GM19351 (cell line): ENCODE results near the gene RASSF10.

Experiments
- ATAC-seq: cut with Tn5 transposase; IDR thresholded peaks from one replicate; pipeline ENCODE4 v1.9.1; 2021; ENCODE audit warnings: mild to moderate bottlenecking, moderate library complexity; ENCODE audit not compliant: unreplicated experiment

The RASSF10 gene

DNA sequence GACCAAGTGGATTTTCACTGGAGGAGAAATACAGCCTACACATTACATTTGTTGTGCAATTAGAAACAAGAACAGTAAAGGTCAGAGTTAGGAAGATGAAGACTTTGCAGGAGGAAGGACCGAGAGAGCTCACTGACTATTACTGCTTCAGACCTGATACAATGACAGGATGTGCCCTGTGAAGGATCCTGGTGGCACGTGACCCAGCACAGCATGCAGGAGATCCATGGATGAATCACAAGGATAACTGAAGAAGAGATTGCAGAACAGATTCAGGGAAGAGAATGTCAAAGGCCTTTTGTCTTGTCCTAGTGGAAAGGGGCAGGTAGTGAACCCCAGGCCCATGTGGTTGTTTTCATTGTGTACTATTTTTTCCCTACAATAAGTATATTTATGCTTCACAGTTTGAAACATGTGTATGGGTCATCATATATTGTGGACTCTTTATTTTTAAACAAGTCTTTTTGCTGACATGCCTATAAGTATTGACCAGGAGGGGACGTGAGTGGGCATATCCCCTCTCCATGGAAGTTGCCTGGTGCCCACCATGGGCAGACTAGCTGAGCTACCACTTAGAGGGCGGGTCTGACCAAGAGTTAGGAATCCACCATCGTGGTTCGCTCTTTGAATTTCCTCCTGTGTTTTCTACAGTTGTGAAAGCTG lies 44.3 kb downstream of the RASSF10 start:
- no peak for ATAC-seq

DNA sequence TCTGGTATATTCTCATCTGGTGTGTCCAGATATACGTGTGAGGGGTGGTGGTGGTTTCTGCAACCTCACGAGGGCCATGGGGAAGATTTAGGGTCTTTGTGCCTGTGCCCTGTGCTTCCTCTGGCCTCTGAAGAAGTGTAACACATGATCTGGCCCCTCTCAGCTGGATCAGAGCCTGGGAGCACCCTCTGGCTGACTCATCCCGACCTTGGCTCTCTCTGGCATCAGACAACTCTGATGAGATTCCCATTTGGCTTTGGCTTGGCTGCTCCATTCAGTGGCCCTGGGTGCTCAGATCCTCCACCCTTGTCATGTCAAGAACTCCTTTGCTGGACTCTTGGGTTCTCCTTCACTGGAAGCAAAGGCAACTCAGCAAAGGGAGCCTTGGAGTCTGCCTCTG lies 45.2 kb downstream of the RASSF10 start:
- no peak for ATAC-seq

- no peak for ATAC-seq
Measured at GRCh38 chr11:13055200-13055599, 46.1 kb downstream of the RASSF10 start.

DNA sequence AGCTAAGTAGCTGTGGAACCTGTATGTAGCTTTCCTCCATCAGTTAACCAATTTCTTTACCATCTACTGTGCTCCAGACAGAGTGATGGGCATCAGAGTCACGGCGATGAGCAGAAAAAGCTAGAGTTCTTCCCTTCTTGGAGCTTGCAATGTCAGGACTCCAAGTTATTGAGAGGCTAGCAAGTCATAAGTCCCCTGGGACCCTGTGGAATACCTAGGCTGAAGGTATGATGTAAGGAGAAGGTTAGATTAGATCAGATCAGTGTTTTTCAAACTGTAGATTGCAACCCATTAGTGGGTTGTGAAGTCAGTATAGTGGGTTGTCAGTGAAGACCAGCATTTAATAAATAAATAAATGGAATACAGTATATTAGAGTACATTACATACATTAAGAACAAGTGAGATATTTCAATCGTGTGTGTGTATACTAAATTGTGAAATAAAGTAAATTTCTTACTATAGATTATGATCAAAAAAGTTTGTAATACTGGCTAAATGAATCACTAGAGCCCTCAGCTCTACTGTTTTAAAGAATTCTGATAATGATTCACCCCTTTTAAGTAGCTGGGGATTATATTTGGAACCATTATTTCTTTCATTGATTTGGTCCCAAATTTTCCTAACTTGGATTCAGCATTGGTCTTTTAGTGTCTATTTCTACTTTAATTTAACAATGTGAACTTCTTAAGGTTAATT lies 52.3 kb downstream of the RASSF10 start:
- ATAC-seq: no peak
